ENCODE results near the gene SERPINB3.
"Not testable (repeated sequence)": the region's sequence is repeated elsewhere in the genome, so short reads cannot be mapped to it uniquely, and the experiment has no call there.

Gene SERPINB3

DNA sequence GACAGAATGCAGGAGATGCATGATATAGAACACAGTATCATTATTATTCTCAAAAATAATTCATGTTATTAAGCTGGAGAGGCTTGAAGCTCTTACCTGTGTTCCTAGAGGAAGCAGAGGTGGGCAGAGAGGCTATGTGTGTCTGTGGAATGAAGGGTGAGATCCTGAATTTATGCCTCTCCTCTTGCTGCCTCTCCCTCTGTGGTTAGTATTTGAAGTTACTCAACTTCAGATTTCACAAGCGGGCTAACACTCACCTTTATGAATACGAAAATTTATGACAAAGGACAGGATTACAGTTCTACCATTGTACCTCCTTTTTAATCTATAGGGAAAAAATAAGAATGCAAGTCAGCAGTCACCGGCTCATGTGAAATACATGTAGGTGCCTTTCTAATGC, at the start of gene SERPINB3:
SERPINB3 (minus strand) TSS at position 144 of the 400 bp plus-strand sequence. CDS start 677 bp downstream, outside the sequence.
- not testable (repeated sequence) for H4K20me1 ChIP-seq (ENCODE audit: insufficient read depth); H3K4me2 ChIP-seq; H3K27ac ChIP-seq; H2AFZ ChIP-seq (ENCODE audit: low read depth); H3K9ac ChIP-seq; H3K4me3 ChIP-seq (IDR thresholded peaks at IDR 0.05; ENCODE audit: insufficient read depth, low read depth, low read length); H3K79me2 ChIP-seq (ENCODE audit: insufficient read depth, low read depth); H3K27me3 ChIP-seq (ENCODE audit: insufficient read depth, low read depth); H3K36me3 ChIP-seq (ENCODE audit: insufficient read depth); H3K4me1 ChIP-seq (ENCODE audit: low read depth, poor library complexity, severe bottlenecking)

- Histone ChIP-seq H3K36me3 (ENCODE audit: insufficient read depth) (no peaks in the 10 kb centered on the region), H3K79me2 (ENCODE audit: insufficient read depth, low read depth) (no peaks in the 10 kb centered on the region), H3K4me1 (ENCODE audit: low read depth, poor library complexity, severe bottlenecking) (no peaks in the 10 kb centered on the region), H3K27me3 (ENCODE audit: insufficient read depth, low read depth) (no peaks in the 10 kb centered on the region), H4K20me1 (ENCODE audit: insufficient read depth) (no peaks in the 10 kb centered on the region), H2AFZ (ENCODE audit: low read depth) (no peak overlapping the region), H3K9ac (no peak overlapping the region), H3K4me2 (no peak overlapping the region), H3K4me3 (IDR thresholded peaks at IDR 0.05; ENCODE audit: insufficient read depth, low read depth, low read length) (no peak overlapping the region), H3K27ac (no peak overlapping the region)
- no peak for TF ChIP-seq CTCF (conservative IDR thresholded peaks at IDR 0.05; ENCODE audit: low read depth, low read length)
These were observed 47.0 kb upstream of the SERPINB3 start for GRCh38 chr18:63708650-63709049.

GRCh38 chr18:63707816-63708215, 46.1 kb upstream of the SERPINB3 start:
- no peaks in the 10 kb centered on the region for H3K27me3 ChIP-seq (ENCODE audit: insufficient read depth, low read depth)
- no peaks in the 10 kb centered on the region for H4K20me1 ChIP-seq (ENCODE audit: insufficient read depth)
- no peaks in the 10 kb centered on the region for H3K4me1 ChIP-seq (ENCODE audit: low read depth, poor library complexity, severe bottlenecking)
- H3K27ac ChIP-seq = no peak overlapping the region
- TF ChIP-seq CTCF (conservative IDR thresholded peaks at IDR 0.05; ENCODE audit: low read depth, low read length) = no peak
- no peak overlapping the region for H3K4me2 ChIP-seq
- H3K4me3 ChIP-seq (IDR thresholded peaks at IDR 0.05; ENCODE audit: insufficient read depth, low read depth, low read length) = no peak overlapping the region
- H3K36me3 ChIP-seq (ENCODE audit: insufficient read depth) = no peaks in the 10 kb centered on the region
- H3K9ac ChIP-seq = no peak overlapping the region
- no peaks in the 10 kb centered on the region for H3K79me2 ChIP-seq (ENCODE audit: insufficient read depth, low read depth)
- H2AFZ ChIP-seq (ENCODE audit: low read depth) = no peak overlapping the region

GRCh38 chr18:63705401-63705800, 43.7 kb upstream of the SERPINB3 start:
- Histone ChIP-seq H2AFZ (ENCODE audit: low read depth) (no peak overlapping the region), H3K36me3 (ENCODE audit: insufficient read depth) (no peaks in the 10 kb centered on the region), H3K9ac (no peak overlapping the region), H3K4me3 (IDR thresholded peaks at IDR 0.05; ENCODE audit: insufficient read depth, low read depth, low read length) (no peak overlapping the region), H3K4me2 (no peak overlapping the region), H3K4me1 (ENCODE audit: low read depth, poor library complexity, severe bottlenecking) (no peaks in the 10 kb centered on the region), H3K79me2 (ENCODE audit: insufficient read depth, low read depth) (no peaks in the 10 kb centered on the region), H3K27ac (no peak overlapping the region), H4K20me1 (ENCODE audit: insufficient read depth) (no peaks in the 10 kb centered on the region), H3K27me3 (ENCODE audit: insufficient read depth, low read depth) (no peaks in the 10 kb centered on the region)
- no peak for TF ChIP-seq CTCF (conservative IDR thresholded peaks at IDR 0.05; ENCODE audit: low read depth, low read length)

- Histone ChIP-seq H3K79me2 (ENCODE audit: insufficient read depth, low read depth) (no peaks in the 10 kb centered on the region), H3K4me1 (ENCODE audit: low read depth, poor library complexity, severe bottlenecking) (no peaks in the 10 kb centered on the region), H2AFZ (ENCODE audit: low read depth) (no peak within 1 kb of the TSS), H3K27me3 (ENCODE audit: insufficient read depth, low read depth) (no peaks in the 10 kb centered on the region), H4K20me1 (ENCODE audit: insufficient read depth) (no peaks in the 10 kb centered on the region), H3K9ac (no peak within 1 kb of the TSS), H3K36me3 (ENCODE audit: insufficient read depth) (no peaks in the 10 kb centered on the region), H3K4me2 (no peak within 1 kb of the TSS), H3K27ac (no peak within 1 kb of the TSS), H3K4me3 (IDR thresholded peaks at IDR 0.05; ENCODE audit: insufficient read depth, low read depth, low read length) (no peak within 1 kb of the TSS)
- no peak for TF ChIP-seq CTCF (conservative IDR thresholded peaks at IDR 0.05; ENCODE audit: low read depth, low read length)
These were observed 41.0 kb upstream of the SERPINB3 start, which contains the start of gene SERPINB11 for GRCh38 chr18:63702660-63703059. TSS of gene SERPINB11 (plus strand) at chr18:63702960. CDS start at chr18:63710194, 7,234 bp downstream.

All from KMS-11 (cell line).